ENCODE data around the gene RAB11FIP4.
"Not testable (repeated sequence)": the region's sequence is repeated elsewhere in the genome, so short reads cannot be mapped to it uniquely, and the experiment has no call there.

RAB11FIP4 gene
- total RNA-seq: 90.9 to 140 reads per million in 2 donors

DNA sequence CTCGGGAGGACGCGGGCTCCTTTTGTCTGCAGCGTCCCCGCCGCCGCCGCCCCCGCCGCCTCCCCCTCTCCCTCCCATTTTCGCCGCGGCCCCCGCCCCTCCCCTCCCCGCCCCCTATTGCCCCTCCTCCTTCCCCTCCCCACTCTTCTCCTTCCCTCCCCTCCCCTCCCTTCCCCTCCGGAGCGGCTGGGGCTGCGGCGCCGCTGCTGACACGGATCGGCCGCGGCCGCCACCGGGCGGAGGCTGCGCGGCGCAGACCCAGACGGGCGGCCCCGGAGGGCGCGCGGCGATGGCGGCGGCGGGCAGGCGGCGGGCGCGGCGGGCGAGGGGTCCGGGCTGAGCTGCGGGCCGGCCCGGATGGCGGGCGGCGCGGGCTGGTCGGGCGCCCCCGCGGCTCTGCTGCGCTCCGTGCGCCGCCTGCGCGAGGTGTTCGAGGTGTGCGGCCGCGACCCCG, at the start of gene RAB11FIP4:
Gene RAB11FIP4 (plus strand): TSS at position 180 of the 454 bp plus-strand sequence. CDS start 178 bp downstream, at position 358.
- DNase-seq: no peak

DNA sequence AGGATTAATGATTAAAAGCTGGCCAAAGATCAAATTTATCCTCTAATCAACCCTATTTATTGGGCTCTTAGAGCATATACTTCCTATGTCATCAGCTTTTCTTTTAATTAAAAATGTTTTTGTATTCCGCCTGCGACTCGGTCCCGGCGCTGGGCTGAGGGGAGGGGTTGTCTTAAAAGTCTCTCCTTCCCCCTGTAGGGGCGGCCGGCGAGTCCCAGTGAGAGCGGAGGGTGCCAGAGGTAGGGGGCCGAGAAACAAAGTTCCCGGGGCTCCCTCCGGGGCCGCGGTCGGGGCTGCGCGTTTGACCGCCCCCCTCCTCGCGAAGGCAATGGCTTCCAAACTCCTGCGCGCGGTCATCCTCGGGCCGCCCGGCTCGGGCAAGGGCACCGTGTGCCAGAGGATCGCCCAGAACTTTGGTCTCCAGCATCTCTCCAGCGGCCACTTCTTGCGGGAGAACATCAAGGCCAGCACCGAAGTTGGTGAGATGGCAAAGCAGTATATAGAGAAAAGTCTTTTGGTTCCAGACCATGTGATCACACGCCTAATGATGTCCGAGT, 46.2 kb upstream of the RAB11FIP4 start:
- DNase-seq: not testable (repeated sequence)

DNA sequence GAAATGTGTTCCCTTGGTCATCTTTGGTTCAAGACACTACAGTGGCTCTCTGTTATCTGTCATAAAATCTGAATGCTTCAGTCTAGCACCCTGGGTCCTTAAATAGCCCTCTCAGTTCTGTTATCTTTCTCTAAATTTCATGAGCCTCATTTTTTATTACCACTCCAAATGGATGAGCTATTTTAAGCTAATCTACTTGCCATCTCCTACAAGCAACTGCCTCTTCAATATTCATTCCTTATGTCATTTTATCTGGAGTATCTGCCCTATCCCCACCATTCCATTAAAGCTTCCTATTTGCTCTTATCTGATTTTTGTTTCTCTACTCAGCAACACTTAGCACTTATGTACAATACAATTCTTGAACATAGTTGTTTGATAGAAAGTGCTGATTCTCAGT, 42.0 kb upstream of the RAB11FIP4 start:
- no peak for DNase-seq

DNA sequence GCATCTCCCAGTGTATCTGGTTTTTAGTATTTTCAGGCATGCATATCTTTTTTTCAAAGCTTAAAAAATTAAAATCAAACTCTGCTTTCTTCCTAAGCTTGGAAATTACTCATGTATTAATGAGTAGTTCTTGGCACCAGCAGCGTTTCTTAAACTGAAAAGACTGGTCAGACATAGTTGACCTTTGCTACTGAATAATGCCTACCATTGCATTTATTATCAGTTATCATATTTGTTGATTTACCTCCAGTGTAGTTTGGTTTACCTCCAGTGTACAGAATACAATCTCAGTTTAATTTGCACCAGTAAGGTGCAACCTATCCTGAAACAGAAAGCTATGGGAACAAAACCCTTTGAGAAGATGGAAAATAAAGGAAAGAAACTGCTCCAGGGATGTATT, 35.5 kb upstream of the RAB11FIP4 start:
- no peak for DNase-seq

- DNase-seq: no peak
These were observed 34.4 kb upstream of the RAB11FIP4 start for GRCh38 chr17:31357091-31357490.

DNA sequence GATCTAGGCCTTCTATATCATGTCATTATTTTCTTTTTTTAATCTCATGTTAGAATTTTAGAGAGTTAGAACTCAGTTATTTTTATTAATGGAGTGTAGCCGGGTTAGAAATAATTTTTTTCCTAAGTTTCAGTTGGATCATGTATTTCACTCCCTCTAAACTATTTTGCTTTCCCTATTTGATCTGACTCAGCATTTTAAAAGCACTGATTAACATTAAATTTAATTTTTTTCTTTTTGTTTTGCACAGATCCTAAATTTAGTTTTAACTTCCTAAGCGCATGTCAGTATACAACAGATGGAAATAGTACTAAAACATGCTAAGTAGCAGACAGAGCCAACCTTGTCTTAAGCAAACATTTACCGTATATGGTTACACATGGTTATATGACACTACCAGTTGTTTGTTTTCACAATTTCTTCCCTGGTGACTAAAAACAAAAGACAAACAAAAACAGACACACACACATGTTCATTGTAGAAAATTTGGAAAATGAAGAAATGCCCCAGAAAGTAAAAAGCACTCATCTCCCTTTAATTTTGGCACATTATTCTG, 33.6 kb upstream of the RAB11FIP4 start:
- no peak for DNase-seq

DNA sequence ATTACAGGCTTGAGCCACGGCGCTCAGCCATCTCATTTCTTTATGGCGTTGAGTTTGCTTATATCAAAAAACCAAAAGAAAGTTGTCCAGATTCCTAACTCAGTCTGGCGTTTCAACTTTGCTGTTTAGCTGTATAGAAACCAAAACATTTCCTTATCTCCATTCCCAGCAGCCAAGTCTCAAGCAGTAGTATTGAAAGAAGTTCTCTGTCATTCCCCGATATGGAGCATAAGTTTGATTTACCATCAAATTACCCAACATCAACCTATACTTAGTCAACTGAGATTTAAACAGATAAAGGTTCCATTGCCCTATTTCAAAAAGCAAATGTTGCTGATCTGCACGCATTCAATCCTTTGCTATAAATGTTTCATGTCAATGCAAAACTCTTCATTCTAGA, 27.5 kb upstream of the RAB11FIP4 start:
- no peak for DNase-seq

GRCh38 chr17:31366088-31366487, 25.4 kb upstream of the RAB11FIP4 start:
- DNase-seq: no peak

GRCh38 chr17:31369266-31369665, 22.2 kb upstream of the RAB11FIP4 start:
- no peak for DNase-seq

DNA sequence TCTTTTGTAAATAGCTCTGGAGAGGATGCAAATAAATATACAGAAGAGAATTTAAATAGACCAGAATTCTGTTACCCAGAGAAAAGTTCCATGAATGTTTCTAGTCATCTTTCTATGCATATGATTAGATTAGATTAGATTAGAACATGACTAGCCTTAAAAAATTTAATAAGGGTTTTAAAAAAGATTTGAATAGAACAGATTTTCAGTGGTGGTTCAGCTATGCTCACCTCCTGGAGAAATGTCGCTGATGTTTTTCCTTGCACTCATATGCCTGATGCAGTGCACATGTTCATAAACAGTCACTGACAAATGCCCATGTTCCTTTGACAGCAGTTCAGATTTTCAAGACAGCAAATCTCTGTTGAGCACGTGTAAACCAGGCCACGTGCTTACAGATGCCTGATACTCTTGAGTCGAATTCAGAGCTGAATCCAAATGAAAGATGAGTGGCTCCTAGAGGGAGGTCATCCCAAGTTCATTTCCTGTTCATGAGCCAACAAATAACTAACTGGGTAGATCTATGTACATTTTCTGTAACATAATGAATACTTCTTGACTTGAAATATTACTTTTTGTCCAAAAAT, 19.9 kb upstream of the RAB11FIP4 start:
- no peak for DNase-seq

DNA sequence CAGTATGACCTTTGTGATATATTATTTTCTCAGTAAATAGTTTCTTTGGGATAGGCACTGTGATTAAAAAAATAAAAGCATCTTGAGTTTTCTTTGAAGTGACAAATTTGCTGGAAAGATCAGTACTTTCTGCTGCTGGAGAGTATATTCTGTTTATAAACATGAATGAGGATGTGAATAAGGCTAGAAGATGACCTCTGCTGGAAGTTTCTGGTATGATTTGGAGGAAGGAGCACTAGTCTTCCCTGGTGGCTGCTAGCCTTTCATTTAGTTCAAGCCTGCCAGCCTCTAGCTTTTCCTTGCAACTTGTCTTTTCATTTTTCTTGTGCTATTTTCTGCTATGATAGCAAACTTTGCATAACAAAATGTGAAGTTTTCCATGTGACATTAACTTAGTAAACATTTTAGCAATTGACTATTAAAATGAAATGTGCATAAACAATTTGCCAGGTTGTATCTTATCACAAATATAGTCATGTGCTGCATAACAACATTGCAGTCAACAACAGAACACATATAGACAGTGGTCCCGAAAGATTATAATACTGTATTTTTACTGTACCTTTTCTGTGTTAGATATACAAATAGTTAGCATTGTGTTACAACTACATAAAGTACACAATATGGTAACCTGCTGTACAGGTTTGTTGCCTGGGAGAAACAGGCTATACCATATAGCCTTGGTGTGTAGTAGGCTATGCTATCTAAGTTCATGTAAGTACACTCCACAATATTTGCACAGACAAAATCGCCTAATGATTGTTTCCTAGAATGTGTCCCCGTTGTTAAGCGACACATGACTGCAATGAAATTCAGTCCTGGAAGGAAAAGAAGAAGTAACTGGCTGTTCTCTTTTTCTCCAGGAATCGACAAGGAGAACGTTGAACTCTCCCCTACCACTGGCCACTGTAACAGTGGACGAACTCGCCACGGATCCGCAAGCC, 18.1 kb upstream of the RAB11FIP4 start:
- no peak for DNase-seq

DNA sequence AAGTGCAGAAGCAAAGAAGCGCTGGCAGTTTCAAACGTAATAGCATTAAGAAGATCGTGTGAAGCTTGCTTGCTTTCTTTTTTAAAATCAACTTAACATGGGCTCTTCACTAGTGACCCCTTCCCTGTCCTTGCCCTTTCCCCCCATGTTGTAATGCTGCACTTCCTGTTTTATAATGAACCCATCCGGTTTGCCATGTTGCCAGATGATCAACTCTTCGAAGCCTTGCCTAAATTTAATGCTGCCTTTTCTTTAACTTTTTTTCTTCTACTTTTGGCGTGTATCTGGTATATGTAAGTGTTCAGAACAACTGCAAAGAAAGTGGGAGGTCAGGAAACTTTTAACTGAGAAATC, 17.4 kb upstream of the RAB11FIP4 start:
- DNase-seq: no peak

DNA sequence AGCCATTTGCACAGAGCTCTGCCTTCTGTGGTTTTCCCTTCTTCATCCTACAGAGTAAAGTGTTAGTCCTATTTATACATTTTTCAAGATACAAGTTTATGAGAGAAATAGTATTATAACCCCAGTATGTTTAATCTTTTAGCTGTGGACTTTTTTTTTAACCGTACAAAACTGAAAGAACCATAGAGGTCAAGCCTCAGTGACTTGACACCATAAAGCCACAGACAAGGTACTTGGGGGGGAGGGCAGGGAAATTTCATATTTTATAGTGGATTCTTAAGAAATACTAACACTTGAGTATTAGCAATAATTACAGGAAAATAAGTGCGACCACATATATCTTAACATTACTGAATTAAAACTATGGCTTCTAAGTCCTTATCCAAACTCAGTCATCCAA, 17.0 kb upstream of the RAB11FIP4 start:
- no peak for DNase-seq

GRCh38 chr17:31378638-31379037, 12.8 kb upstream of the RAB11FIP4 start:
- DNase-seq: no peak

DNA sequence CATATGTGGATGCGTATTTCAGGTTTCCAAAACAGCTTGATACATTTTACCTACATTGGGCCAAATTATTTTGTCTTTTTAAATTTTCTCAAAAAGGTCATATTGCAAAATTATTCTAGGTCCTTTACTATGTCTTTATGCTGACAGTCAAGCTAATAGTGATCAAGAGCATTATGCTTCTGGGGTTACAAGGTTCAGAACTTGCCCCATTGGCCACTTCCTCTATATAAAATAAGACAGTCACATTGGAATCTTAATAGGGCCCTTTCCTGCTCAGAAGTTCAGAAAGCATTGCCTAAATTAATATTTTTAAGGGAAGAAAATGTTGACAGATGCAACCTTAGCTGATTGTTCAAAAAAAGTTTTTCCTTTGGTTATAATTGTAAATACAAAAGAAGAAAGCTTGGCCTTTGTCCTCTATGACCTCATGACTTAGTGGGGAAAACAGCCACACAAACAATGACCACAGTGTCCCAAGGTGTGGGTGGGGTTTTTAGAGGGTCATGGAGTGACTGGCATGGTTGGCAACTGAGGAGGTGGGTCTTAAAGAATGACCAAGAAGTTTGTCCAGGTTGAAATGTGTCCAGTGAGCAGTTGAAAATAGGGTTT, 11.8 kb upstream of the RAB11FIP4 start:
- DNase-seq: no peak

GRCh38 chr17:31381165-31381668, 10.3 kb upstream of the RAB11FIP4 start:
- DNase-seq: no peak

GRCh38 chr17:31382668-31383275, 8.7 kb upstream of the RAB11FIP4 start:
- DNase-seq: not testable (repeated sequence)

DNA sequence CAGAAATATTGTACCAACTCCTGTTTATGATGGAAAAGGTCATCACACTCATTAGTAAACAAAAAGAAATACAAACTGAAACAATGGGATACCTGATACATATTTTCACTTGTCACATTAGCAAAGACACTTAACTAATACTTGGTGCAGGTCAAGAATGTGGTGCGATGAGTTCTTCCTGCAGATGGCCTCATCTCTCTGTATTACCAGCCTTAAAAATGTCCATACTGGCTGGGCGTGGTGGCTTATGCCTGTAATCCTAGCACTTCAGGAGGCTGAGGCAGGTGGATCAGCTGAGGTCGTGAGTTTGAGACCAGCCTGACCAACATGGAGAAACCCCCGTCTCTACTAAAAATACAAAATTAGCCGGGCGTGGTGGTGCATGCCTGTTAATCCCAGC, 8.0 kb upstream of the RAB11FIP4 start:
- DNase-seq: not testable (repeated sequence)

DNA sequence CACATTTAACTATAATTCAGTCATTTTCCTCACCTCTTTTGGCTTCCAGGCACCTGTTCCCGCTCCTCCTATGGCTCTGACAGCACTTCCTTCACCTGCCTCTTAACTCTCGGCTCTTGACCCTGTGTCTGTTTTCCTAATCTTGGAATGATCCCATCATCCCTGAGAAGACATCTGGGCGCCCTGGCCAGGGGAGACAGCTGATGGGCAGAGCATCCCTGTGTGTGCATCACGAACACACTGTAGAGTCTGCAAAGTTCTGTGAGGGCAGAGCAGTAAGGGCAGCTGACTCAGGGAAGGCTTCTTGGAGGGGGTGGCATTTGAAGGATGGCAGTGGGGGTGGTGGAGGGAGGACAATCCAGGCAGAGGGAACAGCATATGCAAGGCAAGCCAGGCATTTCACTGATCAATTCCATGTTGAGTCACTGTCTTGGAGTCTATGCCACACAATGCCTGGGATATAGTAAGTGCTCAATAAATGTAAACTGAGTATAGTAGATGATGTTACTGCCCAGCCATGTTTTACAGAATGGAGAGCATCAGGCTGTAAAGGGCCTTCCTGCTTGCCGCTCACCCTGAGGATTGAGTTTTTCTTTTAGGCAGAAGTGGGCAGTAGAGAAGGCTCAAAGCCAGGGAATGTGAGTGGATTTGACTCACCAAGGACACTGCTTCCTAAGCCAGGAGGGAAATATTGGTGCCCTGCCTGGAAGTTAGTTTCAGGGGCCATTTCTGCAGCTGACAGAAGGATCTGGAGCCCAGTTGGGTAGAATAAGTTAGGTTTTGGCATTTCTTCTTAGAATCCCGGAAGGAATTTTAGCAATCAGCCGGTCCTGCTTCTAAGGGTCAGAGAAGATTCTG, 5.8 kb upstream of the RAB11FIP4 start:
- DNase-seq: no peak

DNA sequence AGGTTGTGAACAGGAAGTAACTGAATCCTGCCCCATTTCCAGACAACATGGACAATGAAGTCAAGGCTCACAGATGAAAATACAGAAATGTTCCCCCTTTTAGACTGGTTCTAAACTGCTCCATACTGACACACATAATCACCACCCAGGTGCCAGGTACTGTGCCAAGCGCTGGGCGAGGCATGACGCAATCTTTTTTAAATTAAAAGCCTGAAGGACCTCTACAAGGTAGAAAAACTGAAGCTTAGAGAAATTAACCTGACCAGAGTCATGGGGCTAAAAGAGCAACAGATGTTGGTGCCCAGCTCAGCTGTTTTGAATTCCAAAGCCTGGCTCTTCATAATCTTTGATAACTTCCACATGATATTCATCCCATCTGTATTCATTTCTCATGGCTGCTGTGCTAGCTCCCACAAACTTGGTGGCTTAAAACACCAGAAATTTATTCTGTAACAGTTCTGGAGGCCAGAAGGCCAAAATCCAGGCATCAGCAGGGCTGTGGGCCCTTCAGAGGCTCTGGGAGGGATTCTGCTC, 4.9 kb upstream of the RAB11FIP4 start:
- no peak for DNase-seq

- no peak for DNase-seq
These were observed 4.0 kb upstream of the RAB11FIP4 start for GRCh38 chr17:31387438-31387837.

Data from T-helper 9 cell (primary cell).